ENCODE measurements around the gene CUX1.

The CUX1 gene

GRCh38 chr7:101941481-101942383 lies 124.3 kb downstream of the CUX1 start:
- DNase-seq = no peak

GRCh38 chr7:101942603-101943210 lies 125.3 kb downstream of the CUX1 start:
- no peak for DNase-seq

- no peak for DNase-seq
Observed at GRCh38 chr7:101943306-101943705, 125.9 kb downstream of the CUX1 start.

- DNase-seq = no peak
Observed at GRCh38 chr7:101943889-101944600, 126.6 kb downstream of the CUX1 start.

- no peak for DNase-seq
Observed at GRCh38 chr7:101944611-101945010, 127.2 kb downstream of the CUX1 start.

- DNase-seq = no peak
Observed at GRCh38 chr7:101945034-101945758, 127.8 kb downstream of the CUX1 start.

- DNase-seq = no peak
Observed at GRCh38 chr7:101947899-101948298, 130.5 kb downstream of the CUX1 start.

GRCh38 chr7:101948650-101949049 lies 131.2 kb downstream of the CUX1 start:
- no peak for DNase-seq

GRCh38 chr7:101950450-101951119 lies 133.2 kb downstream of the CUX1 start:
- DNase-seq = no peak

GRCh38 chr7:101951757-101952156 lies 134.3 kb downstream of the CUX1 start:
- no peak for DNase-seq

- DNase-seq = no peak
Observed at GRCh38 chr7:101952355-101953247, 135.2 kb downstream of the CUX1 start.

GRCh38 chr7:101953248-101953819 lies 135.9 kb downstream of the CUX1 start:
- DNase-seq = no peak

GRCh38 chr7:101954499-101954898 lies 137.1 kb downstream of the CUX1 start:
- DNase-seq = no peak

GRCh38 chr7:101956130-101956529 lies 138.7 kb downstream of the CUX1 start:
- DNase-seq = no peak

- DNase-seq = no peak
Observed at GRCh38 chr7:101957744-101958525, 140.5 kb downstream of the CUX1 start.

- DNase-seq = no peak
Observed at GRCh38 chr7:101959342-101959741, 141.9 kb downstream of the CUX1 start.

GRCh38 chr7:101959829-101960228 lies 142.4 kb downstream of the CUX1 start:
- no peak for DNase-seq

- no peak for DNase-seq
Observed at GRCh38 chr7:101960323-101960722, 142.9 kb downstream of the CUX1 start.

- DNase-seq = no peak
Observed at GRCh38 chr7:101960985-101961708, 143.7 kb downstream of the CUX1 start.

All from activated CD8-positive, alpha-beta memory T cell treated with anti-CD3 and anti-CD28 coated beads for 24 hours (primary cell).